SKM-1 (cell line): Measurements from ENCODE around the gene KCNMB3.
"Not testable (repeated sequence)": the region's sequence is repeated elsewhere in the genome, so short reads cannot be mapped to it uniquely, and the experiment has no call there.

Experiments
- DNase-seq: peaks from one replicate; lab custom pipeline; 2025; ENCODE audit not compliant: unreplicated experiment; lab: John Stamatoyannopoulos, UW

Gene KCNMB3

DNA sequence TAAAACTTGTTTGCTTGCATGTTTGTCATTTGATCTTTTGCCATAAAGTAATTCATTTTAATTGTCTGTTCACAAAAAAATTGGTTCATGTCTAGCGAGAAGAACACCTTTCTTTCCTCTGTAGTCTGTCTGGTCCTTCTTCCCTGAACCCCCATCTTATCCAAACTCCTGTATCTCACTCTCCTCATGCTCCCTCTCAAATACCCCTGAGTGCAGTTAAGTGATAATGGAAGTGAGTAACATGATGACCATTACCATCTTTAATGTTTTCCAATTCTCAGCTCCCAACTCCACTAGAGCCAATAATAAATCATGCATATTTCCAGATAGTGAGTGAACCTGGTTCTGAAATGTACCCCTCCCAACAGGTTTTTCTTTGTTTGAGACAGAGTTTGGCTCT, 14.2 kb upstream of the KCNMB3 start:
- no peak for DNase-seq

DNA sequence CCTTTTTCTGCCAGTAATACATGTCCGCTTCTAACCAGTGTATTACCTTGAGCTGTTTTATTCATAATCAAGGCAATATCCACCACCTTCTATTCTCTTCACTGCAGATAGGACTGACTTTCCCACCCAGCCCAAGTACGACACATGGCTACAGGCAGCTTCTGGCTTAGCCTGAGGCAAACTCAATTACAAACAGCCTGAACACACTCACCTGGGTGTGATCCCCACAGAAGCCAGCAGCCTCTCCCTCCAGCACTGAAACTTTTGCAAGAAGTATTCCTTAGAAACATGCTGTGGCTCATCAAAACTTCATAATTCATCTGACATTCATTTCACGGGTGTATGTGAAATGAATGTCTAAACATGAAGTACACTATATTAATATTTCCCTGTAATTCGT, 13.5 kb upstream of the KCNMB3 start:
- no peak for DNase-seq

DNA sequence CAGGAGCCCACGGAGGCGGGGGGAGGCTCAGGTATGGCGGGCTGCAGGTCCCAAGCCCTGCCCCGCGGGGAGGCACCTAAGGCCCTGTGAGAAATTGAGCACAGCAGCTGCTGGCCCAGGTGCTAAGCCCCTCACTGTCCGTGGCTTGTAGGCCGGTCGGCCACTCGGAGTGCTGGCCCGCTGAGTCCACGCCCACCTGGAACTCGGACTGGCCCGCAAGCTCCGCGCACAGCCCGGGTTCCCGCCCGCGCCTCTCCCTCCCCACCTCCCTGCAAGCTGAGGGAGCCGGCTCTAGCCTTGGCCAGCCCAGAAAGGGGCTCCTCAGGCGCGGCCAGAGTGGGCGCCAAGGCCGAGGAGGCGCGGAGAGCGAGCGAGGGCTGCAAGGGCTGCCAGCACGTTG, 12.2 kb upstream of the KCNMB3 start:
- no peak for DNase-seq

- no peak for DNase-seq
These were observed 10.2 kb upstream of the KCNMB3 start for GRCh38 chr3:179260949-179261765.

DNA sequence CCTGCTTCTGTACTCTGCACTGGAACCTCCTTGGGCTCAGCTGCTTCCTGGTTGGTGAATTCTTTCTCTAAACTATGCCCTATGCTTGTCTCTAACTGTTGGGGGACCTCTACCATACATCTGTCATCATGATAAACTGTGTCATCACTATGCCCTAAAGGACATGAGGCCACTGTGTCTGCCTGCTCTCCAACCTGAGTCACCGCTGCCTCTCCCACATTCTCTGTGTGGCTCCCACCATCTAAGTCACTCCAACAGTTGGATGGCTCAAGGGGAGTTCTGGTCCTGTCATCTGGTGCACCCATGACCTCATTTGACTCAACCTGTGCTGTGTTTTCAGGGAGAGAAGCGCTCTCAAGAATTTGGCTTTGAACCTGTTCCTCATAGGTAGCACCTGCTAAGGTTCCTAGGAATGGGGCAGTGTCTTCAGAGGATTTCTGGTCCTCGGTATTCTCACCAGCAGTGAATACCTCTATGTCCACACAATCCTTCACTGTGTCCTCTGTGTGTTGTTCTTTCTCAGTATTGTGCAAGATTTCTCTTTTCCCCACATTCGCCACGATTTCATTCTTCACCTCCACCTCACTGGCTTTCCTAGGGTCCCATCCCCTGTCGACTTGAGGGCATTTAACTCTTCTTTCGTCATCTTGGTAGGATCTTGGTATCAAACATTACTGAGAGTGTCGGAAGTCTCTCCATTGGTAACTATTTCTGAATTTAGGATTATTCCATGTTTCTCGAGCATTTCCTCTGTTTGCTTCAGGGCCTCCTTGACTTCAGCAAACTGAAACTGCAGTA, 9.2 kb upstream of the KCNMB3 start:
- not testable (repeated sequence) for DNase-seq

DNA sequence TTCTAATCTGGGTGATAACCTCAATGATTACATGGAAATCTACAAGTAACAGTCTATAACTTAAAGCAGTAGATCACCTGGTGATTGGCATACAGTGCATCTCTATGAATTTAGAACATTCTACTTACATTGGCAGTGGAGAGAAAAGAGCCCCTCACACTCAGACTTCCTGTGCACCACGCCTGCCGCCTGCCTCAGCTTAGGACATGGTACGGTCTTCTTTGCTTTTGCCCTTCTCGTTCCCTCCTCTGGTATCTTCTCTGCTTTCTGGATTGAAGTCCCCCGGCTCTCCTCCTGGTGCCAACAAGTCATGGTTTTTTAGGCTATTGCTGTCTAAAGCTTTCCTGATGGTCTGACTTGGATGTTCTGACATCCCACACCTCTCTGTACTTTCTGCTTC, 7.9 kb upstream of the KCNMB3 start:
- DNase-seq: no peak

DNA sequence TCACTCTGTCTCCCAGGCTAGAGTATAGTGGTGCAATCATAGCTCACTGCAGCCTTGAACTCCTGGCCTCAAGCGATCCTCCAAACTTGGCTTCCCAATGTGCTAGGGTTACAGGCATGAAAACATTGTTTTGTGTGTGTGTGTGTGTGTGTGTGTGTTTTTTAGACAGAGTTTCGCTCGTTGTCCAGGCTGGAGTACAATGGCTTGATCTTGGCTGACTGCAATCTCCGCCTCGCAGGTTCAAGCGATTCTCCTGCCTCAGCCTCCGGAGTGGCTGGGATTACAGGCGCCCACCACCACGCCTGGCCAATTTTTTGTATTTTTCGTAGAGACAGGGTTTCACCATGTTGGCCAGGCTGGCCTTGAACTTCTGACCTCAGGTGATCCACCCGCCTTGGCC, 6.8 kb upstream of the KCNMB3 start:
- DNase-seq: not testable (repeated sequence)

- no peak for DNase-seq
These were observed 5.9 kb upstream of the KCNMB3 start for GRCh38 chr3:179256813-179257212.

DNA sequence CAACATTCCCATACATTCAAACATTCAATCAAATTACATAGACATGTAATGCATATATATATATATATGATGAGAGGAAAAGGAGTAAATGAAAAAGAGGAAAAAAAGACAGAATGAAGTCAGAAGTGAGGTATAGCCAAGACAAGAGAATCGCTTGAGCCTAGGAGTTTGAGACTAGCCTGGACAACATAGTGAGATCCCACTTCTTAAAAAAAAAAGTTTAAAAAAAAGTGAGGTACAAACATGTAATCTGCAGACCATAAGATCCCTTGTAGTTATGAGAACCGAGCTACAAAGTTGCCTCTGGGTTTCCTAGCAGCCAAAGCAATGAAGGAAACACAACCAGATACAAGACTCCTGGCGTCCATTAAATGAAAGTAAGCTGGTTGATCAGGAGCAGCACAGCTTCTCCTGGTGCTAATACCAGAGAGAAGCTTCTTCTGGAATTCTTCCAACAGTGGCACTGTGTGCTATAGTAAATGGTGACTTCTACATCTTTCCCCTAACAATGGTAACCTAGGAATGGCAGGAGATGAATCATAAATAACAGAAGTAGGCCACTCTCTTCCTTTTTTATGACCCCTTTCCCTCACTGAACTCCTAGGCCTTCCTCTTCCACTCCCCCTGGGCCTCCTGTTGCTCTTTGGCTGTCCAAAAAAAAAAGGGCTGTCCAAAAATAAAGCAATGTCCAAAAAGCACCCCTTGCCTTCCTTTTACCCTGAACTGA, 3.5 kb downstream of the KCNMB3 start:
- DNase-seq: no peak

DNA sequence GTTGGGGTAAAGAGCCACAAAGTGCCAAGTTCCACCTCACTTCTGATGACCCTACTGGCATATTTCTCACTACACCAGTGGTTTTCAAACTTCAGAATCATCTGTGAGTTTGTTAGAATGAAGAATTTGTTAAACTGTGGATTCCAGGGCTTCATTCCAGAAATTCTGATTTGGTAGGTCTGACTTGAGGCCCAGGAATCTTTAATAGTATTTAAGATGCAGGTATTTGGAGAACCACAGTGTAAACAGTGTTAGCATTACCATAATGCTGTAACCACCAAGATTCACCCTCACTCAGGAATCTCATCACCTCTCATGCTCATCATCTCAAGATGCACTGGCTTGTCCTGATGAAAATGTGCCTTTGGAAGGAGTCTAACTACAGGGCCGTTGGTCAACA, 6.0 kb downstream of the KCNMB3 start:
- no peak for DNase-seq

DNA sequence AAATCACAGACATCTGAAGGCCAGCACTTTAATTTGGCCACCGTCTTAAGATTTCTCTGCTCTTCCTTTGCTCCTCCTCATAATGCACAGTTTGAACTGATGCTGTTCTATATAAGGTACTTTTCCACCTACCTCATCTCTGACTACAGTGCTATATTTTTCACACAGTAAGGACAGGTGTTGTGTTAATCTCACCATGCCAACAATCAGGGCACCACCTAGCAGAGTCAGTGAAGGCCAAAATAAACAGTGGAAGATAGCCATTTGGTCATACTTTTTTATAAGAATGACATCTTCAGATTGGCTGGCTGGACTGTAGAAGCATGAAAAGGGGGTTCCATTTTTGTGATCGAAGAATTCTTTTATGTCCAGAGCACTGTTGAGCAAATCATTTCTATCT, 8.1 kb downstream of the KCNMB3 start:
- DNase-seq: not testable (repeated sequence)

- DNase-seq: not testable (repeated sequence)
These were observed 10.6 kb downstream of the KCNMB3 start for GRCh38 chr3:179240299-179240698.

DNA sequence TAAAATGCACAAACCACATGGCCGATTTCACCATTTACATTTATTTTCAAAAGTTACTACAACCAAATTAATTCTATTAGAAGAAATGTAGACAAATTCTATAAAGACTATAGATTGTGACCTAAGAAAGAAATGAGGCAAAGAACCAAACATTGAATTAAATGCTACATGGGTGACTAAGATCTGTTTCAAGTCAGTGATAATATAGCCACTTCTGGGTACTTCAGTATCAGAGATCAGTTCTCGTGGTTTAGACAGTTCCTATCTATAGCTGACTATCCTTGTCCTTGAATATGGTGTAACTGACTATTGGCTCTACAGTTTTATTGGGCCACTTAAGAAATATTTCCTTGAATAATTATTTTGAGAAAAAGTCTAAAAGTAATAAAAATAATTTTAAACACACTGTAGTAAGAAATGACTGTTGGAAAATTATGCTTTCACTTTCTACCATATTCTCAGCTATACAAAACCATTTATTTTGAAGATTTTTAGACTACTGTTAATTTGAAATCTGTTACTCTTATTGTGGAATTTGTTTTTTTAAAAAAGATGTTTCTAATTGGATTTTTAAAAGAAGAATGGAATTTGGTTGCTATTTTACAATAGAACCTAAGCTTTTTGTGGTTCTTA, 14.1 kb downstream of the KCNMB3 start:
- no peak for DNase-seq

GRCh38 chr3:179234199-179234598, 16.7 kb downstream of the KCNMB3 start:
- no peak for DNase-seq

GRCh38 chr3:179233043-179233442, 17.9 kb downstream of the KCNMB3 start:
- no peak for DNase-seq

- no peak for DNase-seq
These were observed 21.7 kb downstream of the KCNMB3 start for GRCh38 chr3:179229177-179229576.

- DNase-seq: no peak
These were observed 23.6 kb downstream of the KCNMB3 start for GRCh38 chr3:179227349-179227748.

- DNase-seq: no peak
These were observed 26.3 kb downstream of the KCNMB3 start for GRCh38 chr3:179224584-179224983.

DNA sequence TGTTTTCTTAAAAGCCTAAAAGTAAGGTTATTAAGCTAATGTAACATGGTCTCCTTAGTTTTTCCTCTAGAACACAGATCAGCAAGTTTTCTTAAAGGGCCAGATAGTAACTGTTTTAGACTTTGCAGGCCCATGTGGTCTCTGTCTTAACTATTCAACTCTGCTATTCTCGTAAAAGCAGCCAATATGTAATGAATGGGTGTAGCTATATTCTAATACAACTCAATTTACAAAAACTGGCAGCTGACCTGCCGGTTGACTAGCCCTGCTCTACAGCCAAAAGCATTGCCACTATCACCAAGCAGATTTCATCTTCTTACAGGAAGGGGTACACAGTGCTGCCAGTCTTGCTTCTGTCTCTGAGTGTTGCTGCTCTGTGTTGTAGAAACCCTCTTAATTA, 27.4 kb downstream of the KCNMB3 start:
- no peak for DNase-seq

GRCh38 chr3:179218213-179218612, 32.7 kb downstream of the KCNMB3 start:
- not testable (repeated sequence) for DNase-seq

- not testable (repeated sequence) for DNase-seq
These were observed 35.4 kb downstream of the KCNMB3 start for GRCh38 chr3:179215550-179215949.
